Measurements from ENCODE around the gene ADPRHL1. TPM values are rescaled to one million over a fixed set of nuclear protein-coding genes. Genes with fewer than 3 reads are reported as not detected.
"Not testable (repeated sequence)": the region's sequence is repeated elsewhere in the genome, so short reads cannot be mapped to it uniquely, and the experiment has no call there.

Gene ADPRHL1
- total RNA-seq, 4 donors from 2014 or later, result 2.5 to 8.6 (median 5.5) TPM

DNA sequence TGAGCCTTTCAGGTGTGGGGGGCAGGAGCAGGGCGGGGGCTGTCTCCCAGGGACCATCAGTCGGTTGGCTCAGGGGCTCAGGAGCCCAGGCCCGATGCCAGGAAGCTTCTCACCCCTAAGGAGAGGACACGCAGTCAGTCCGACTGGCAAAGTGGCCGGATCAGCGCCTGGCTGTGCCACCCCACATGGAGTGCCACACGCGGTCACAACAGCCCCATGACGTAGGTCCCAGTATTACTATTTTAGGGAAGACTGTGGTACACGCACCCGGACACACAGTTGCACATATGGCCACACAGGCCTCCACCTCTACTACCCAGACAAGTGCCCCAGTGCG is 60.1 kb downstream of the ADPRHL1 start:
- no peaks in the 10 kb centered on the region for H3K36me3 ChIP-seq
- no peak overlapping the region for H3K27ac ChIP-seq
- H3K4me1 ChIP-seq, result peaks cover 13% of the 10 kb centered on the region
- WGBS, result 70% methylated on average over 8 of the region's 13 CpGs
- no peaks in the 10 kb centered on the region for H3K9me3 ChIP-seq
- H3K27me3 ChIP-seq, result no peaks in the 10 kb centered on the region
- no peak for TF ChIP-seq POLR2A (IDR thresholded peaks at IDR 0.05)
- TF ChIP-seq, protein P1, sequence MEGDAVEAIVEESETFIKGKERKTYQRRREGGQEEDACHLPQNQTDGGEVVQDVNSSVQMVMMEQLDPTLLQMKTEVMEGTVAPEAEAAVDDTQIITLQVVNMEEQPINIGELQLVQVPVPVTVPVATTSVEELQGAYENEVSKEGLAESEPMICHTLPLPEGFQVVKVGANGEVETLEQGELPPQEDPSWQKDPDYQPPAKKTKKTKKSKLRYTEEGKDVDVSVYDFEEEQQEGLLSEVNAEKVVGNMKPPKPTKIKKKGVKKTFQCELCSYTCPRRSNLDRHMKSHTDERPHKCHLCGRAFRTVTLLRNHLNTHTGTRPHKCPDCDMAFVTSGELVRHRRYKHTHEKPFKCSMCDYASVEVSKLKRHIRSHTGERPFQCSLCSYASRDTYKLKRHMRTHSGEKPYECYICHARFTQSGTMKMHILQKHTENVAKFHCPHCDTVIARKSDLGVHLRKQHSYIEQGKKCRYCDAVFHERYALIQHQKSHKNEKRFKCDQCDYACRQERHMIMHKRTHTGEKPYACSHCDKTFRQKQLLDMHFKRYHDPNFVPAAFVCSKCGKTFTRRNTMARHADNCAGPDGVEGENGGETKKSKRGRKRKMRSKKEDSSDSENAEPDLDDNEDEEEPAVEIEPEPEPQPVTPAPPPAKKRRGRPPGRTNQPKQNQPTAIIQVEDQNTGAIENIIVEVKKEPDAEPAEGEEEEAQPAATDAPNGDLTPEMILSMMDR (IDR thresholded peaks at IDR 0.05), result no peak
- TF ChIP-seq EP300 (IDR thresholded peaks at IDR 0.05), result no peak
- no peak for TF ChIP-seq POLR2AphosphoS5 (IDR thresholded peaks at IDR 0.05)
- peak in 1 of 2 donors; percentile 64 for DNase-seq (ENCODE audit: low spot score in 2 of 2)
- peak overlapping the region; percentile 72 for H3K4me3 ChIP-seq

DNA sequence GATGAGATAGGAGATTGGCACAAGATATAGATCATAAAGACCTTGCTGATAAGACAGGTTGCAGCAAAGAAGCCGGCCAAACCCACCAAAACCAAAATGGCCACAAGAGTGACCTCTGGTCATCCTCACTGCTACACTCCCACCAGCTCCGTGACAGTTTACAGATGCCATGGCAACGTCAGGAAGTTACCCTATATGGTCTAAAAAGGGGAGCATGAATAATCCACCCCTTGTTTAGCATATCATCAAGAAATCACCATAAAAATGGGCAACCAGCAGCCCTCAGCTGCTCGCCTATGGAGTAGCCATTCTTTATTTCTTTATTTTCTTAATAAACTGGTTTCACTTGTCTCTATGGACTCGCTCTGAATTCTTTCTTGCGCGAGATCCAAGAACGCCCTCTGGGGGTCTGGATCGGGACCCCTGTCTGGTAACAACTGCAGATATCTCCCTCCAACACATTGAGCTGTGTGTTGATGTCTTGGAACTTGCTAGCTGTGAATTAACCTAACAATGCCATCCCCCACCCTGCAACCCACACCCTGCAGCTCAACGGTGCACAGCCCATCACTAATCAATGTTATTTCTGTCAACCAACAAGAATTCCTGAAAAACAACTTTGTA is 62.3 kb downstream of the ADPRHL1 start:
- peak in 1 of 2 donors; percentile 43 for DNase-seq (ENCODE audit: low spot score in 2 of 2)
- WGBS, result 61% methylated on average over 10 of the region's 10 CpGs
- Histone ChIP-seq H3K4me1 (peaks cover 13% of the 10 kb centered on the region), H3K27me3 (no peaks in the 10 kb centered on the region), H3K27ac (no peak overlapping the region), H3K36me3 (no peaks in the 10 kb centered on the region), H3K4me3 (no peak overlapping the region), H3K9me3 (no peaks in the 10 kb centered on the region)
- no peak for TF ChIP-seq POLR2A (IDR thresholded peaks at IDR 0.05)
- TF ChIP-seq, protein P1 (IDR thresholded peaks at IDR 0.05), result no peak
- TF ChIP-seq EP300 (IDR thresholded peaks at IDR 0.05), result no peak
- no peak for TF ChIP-seq POLR2AphosphoS5 (IDR thresholded peaks at IDR 0.05)

DNA sequence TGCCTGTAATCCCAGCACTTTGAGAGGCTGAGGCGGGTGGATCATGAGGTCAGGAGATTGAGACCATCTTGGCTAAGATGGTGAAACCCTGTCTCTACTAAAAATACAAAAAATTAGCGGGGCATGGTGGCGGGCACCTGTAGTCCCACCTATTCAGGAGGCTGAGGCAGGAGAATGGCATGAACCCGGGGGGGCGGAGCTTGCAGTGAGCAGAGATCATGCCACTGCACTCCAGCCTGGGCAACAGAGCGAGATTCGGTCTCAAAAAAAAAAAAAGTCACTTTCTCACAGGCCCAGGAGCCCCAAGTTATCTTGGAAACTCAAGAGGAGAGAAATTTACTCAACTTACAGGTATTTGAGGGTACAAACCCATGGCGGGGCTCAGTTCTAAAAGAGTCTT is 63.7 kb downstream of the ADPRHL1 start:
- DNase-seq (ENCODE audit: low spot score in 2 of 2), result peak in 1 of 2 donors; percentile 26
- not testable (repeated sequence) for H3K9me3 ChIP-seq, H3K4me3 ChIP-seq, H3K36me3 ChIP-seq, H3K27ac ChIP-seq, H3K27me3 ChIP-seq
- 88% methylated on average over 8 of the region's 8 CpGs for WGBS
- peaks cover 13% of the 10 kb centered on the region for H3K4me1 ChIP-seq

DNA sequence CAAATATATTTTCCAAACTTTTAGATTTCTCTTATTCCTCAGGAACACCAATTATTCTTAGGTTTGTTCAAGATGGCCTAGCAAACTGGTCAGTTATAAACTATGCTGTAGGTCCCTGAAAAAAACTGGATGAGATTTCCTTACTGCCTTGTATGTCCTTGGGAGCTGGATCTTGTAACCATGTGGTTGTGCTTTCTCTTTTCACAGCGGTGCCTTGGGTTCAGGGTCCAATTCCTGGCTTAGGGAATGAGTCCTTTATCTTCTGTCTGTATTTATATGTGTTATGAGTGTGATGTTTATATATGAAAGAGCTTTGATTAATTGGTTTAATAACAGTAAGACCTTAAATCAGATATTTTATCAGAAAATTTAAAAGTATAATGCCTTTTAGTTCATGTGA is 65.9 kb downstream of the ADPRHL1 start:
- Histone ChIP-seq H3K4me1 (no peaks in the 10 kb centered on the region), H3K27me3 (no peaks in the 10 kb centered on the region), H3K27ac (no peak overlapping the region), H3K4me3 (no peak overlapping the region), H3K9me3 (no peaks in the 10 kb centered on the region), H3K36me3 (no peaks in the 10 kb centered on the region)
- TF ChIP-seq, protein P1 (IDR thresholded peaks at IDR 0.05), result no peak
- no peak for TF ChIP-seq POLR2A (IDR thresholded peaks at IDR 0.05)
- TF ChIP-seq POLR2AphosphoS5 (IDR thresholded peaks at IDR 0.05), result no peak
- TF ChIP-seq EP300 (IDR thresholded peaks at IDR 0.05), result no peak
- DNase-seq (ENCODE audit: low spot score in 2 of 2), result no peak
- WGBS, result 49% methylated on average over 1 of the region's 1 CpG

DNA sequence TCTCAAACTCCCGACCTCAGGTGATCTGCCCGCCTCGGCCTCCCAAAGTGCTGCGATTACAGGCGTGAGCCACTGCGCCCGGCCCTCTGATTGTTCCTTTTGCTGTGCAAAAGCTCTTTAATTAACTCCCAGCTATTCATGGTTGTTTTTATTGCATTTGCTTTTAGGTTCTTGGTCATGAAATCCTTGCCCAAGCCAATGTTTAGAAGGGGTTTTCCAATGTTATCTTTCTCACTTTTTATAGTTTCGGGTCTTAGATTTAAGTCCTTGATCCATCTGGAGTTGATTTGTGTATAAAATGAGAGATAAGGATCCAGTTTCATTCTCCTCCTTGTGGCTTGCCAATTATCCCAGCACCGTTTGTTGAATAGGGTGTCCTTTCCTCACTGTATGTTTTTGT is 70.2 kb downstream of the ADPRHL1 start:
- H3K9me3 ChIP-seq, result no peaks in the 10 kb centered on the region
- H3K4me1 ChIP-seq, result no peaks in the 10 kb centered on the region
- no peak for DNase-seq (ENCODE audit: low spot score in 2 of 2)
- 93% methylated on average over 9 of the region's 9 CpGs for WGBS
- peaks cover 6% of the 10 kb centered on the region for H3K27me3 ChIP-seq
- H3K36me3 ChIP-seq, result no peaks in the 10 kb centered on the region
- H3K27ac ChIP-seq, result no peak overlapping the region
- no peak for TF ChIP-seq POLR2A (IDR thresholded peaks at IDR 0.05)
- TF ChIP-seq POLR2AphosphoS5 (IDR thresholded peaks at IDR 0.05), result no peak
- no peak for TF ChIP-seq EP300 (IDR thresholded peaks at IDR 0.05)
- TF ChIP-seq, protein P1 (IDR thresholded peaks at IDR 0.05), result no peak
- H3K4me3 ChIP-seq, result no peak overlapping the region

DNA sequence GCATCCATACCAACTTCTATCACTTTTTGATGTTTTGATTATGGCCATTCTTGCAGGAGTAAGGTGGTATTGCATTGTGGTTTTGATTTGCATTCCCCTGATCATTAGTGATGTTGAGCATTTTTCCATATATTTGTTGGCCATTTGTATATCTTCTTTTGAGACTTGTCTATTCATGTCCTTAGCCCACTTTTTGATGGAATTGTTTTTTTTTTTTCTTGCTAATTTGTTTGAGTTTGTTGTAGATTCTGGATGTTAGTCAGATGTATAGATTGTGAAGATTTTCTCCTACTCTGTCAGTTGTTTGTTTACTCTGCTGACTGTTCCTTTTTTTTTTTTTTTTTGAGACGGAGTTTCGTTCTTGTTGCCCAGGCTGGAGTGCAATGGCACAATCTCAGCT is 70.7 kb downstream of the ADPRHL1 start:
- not testable (repeated sequence) for H3K4me3 ChIP-seq; DNase-seq (ENCODE audit: low spot score in 2 of 2)
- WGBS, result 100% methylated on average over 2 of the region's 2 CpGs

More for the DNA sequence above, 70.7 kb downstream of the ADPRHL1 start:
- not testable (repeated sequence) for H3K4me1 ChIP-seq, H3K9me3 ChIP-seq, H3K36me3 ChIP-seq, H3K27me3 ChIP-seq, H3K27ac ChIP-seq
